HEK293 (cell line): Measurements from ENCODE around the gene PAPSS2.

Experiments used
- CTCF ChIA-PET: fragments of 350-600 bp; formaldehyde crosslinking; extraction: SDS; loops from one replicate; lab custom pipeline; 2021; ENCODE audit warnings: antibody characterized with exemption; lab: Yijun Ruan, JAX
- POLR2A ChIA-PET: fragments of 300-600 bp; formaldehyde crosslinking; extraction: SDS; loops from one replicate; lab custom pipeline; 2020; ENCODE audit warnings: antibody characterized with exemption, inconsistent platforms; lab: Yijun Ruan, JAX
- H3K27ac ChIP-seq: fragments of 200-500 bp; sonication (Bioruptor generic); 2 replicates; pipeline ENCODE4 v1.5.1; 2014; ENCODE audit warnings: low read depth, low read length, control low read depth, inconsistent platforms; ENCODE audit errors: extremely low read depth
- H3K36me3 ChIP-seq, 2 experiments: fragments of 200-500 bp in 1 of 2; sonication (Bioruptor generic) in 1 of 2; 1 replicate in 1 of 2; 2 replicates in 1 of 2; pipeline ENCODE4 v1.5.1; 2014 to 2017; ENCODE audit warnings: inconsistent platforms in 2 of 2, low read length in 2 of 2; ENCODE audit not compliant: control insufficient read depth in 2 of 2, insufficient read depth in 1 of 2
- H3K4me1 ChIP-seq: fragments of 200-500 bp; sonication (Bioruptor generic); 2 replicates; pipeline ENCODE4 v1.5.1; 2014; ENCODE audit warnings: mild to moderate bottlenecking, low read length, inconsistent platforms; ENCODE audit not compliant: control insufficient read depth, insufficient read depth
- H3K4me3 ChIP-seq: 2 replicates; pipeline ENCODE4 v1.5.1; 2011; ENCODE audit warnings: low read depth, mild to moderate bottlenecking, control low read depth, low read length, moderate library complexity
- H3K9me3 ChIP-seq: fragments of 200-500 bp; sonication (Bioruptor generic); 2 replicates; pipeline ENCODE4 v1.5.1; 2014; ENCODE audit warnings: low read depth, low read length, inconsistent platforms; ENCODE audit not compliant: control insufficient read depth, insufficient read depth
- HOXC10 ChIP-seq: sonication (generic); formaldehyde crosslinking; IDR thresholded peaks from 2 replicates; pipeline ENCODE4 v1.8.1; 2023; ENCODE audit warnings: mild to moderate bottlenecking, missing genetic modification reagents
- HOXD13 ChIP-seq: sonication (generic); formaldehyde crosslinking; IDR thresholded peaks from 2 replicates; pipeline ENCODE4 v1.8.0; 2022; ENCODE audit warnings: missing genetic modification reagents, borderline replicate concordance
- KLF10 ChIP-seq: fragments of 450-650 bp; IDR thresholded peaks from 2 replicates; pipeline ENCODE4 v1.5.1; 2018; ENCODE audit warnings: missing biosample characterization, mild to moderate bottlenecking, missing genetic modification characterization
- SCRT2 ChIP-seq: fragments of 450-650 bp; formaldehyde crosslinking; IDR thresholded peaks from 2 replicates; pipeline ENCODE4 v1.5.1; 2016; ENCODE audit warnings: missing biosample characterization, missing genetic modification characterization
- ZFP3 ChIP-seq: fragments of 450-650 bp; formaldehyde crosslinking; IDR thresholded peaks from 2 replicates; pipeline ENCODE4 v1.5.1; 2016; ENCODE audit warnings: low read depth, missing biosample characterization, missing genetic modification characterization
- ZNF121 ChIP-seq: fragments of 450-650 bp; formaldehyde crosslinking; IDR thresholded peaks from 2 replicates; pipeline ENCODE4 v1.5.1; 2016; ENCODE audit warnings: missing biosample characterization, missing genetic modification characterization
- ZNF133 ChIP-seq: fragments of 450-650 bp; formaldehyde crosslinking; IDR thresholded peaks from 2 replicates; pipeline ENCODE4 v1.5.1; 2016; ENCODE audit warnings: missing biosample characterization, missing genetic modification characterization
- ZNF155 ChIP-seq: fragments of 450-650 bp; formaldehyde crosslinking; IDR thresholded peaks from 2 replicates; pipeline ENCODE4 v1.5.1; 2016; ENCODE audit warnings: missing biosample characterization, missing genetic modification characterization
- ZNF280C ChIP-seq: fragments of 450-650 bp; formaldehyde crosslinking; IDR thresholded peaks from 2 replicates; pipeline ENCODE4 v1.5.1; 2016; ENCODE audit warnings: missing biosample characterization, missing genetic modification characterization
- ZNF341 ChIP-seq: fragments of 450-650 bp; formaldehyde crosslinking; IDR thresholded peaks from 2 replicates; pipeline ENCODE4; 2016; ENCODE audit warnings: low read depth, missing biosample characterization, missing genetic modification characterization
- ZNF394 ChIP-seq: fragments of 450-650 bp; formaldehyde crosslinking; IDR thresholded peaks from 2 replicates; pipeline ENCODE4 v1.5.1; 2016; ENCODE audit warnings: missing biosample characterization, missing genetic modification characterization, mild to moderate bottlenecking, moderate library complexity, borderline replicate concordance
- ZNF416 ChIP-seq: fragments of 450-650 bp; formaldehyde crosslinking; IDR thresholded peaks from 2 replicates; pipeline ENCODE4 v1.5.1; 2016; ENCODE audit warnings: missing biosample characterization, missing genetic modification characterization
- ZNF558 ChIP-seq: fragments of 450-650 bp; formaldehyde crosslinking; IDR thresholded peaks from 2 replicates; pipeline ENCODE4 v1.5.1; 2016; ENCODE audit warnings: missing biosample characterization, missing genetic modification characterization
- ZNF600 ChIP-seq: fragments of 450-650 bp; formaldehyde crosslinking; IDR thresholded peaks from 2 replicates; pipeline ENCODE4 v1.5.1; 2016; ENCODE audit warnings: missing biosample characterization, missing genetic modification characterization
- ZNF660 ChIP-seq: fragments of 450-650 bp; IDR thresholded peaks from 2 replicates; pipeline ENCODE4 v1.5.1; 2018; ENCODE audit warnings: missing biosample characterization, mild to moderate bottlenecking, missing genetic modification characterization
- ZNF76 ChIP-seq: fragments of 450-650 bp; formaldehyde crosslinking; IDR thresholded peaks from 2 replicates; pipeline ENCODE4; 2016; ENCODE audit warnings: low read depth, missing biosample characterization, missing genetic modification characterization, borderline replicate concordance
- ZNF776 ChIP-seq: fragments of 450-650 bp; formaldehyde crosslinking; IDR thresholded peaks from 2 replicates; pipeline ENCODE4 v1.5.0; 2017; ENCODE audit warnings: missing biosample characterization, missing genetic modification characterization, borderline replicate concordance
- ZNF791 ChIP-seq: fragments of 450-650 bp; formaldehyde crosslinking; IDR thresholded peaks from 2 replicates; pipeline ENCODE4 v1.5.1; 2016; ENCODE audit warnings: missing biosample characterization, missing genetic modification characterization
- ZNF830 ChIP-seq: fragments of 450-650 bp; IDR thresholded peaks from 2 replicates; pipeline ENCODE4 v1.5.0; 2018; ENCODE audit warnings: missing biosample characterization, missing genetic modification characterization, low read depth, mild to moderate bottlenecking, moderate library complexity
- ZNF837 ChIP-seq: fragments of 450-650 bp; formaldehyde crosslinking; IDR thresholded peaks from 2 replicates; pipeline ENCODE4 v1.5.1; 2016; ENCODE audit warnings: missing biosample characterization, missing genetic modification characterization
- ZSCAN23 ChIP-seq: fragments of 450-650 bp; formaldehyde crosslinking; IDR thresholded peaks from 2 replicates; pipeline ENCODE4 v1.5.1; 2016; ENCODE audit warnings: missing biosample characterization, missing genetic modification characterization
- ZSCAN4 ChIP-seq: fragments of 450-650 bp; formaldehyde crosslinking; IDR thresholded peaks from 2 replicates; pipeline ENCODE4 v1.5.1; 2017; ENCODE audit warnings: missing biosample characterization, missing genetic modification characterization

PAPSS2 gene

GRCh38 chr10:87715552-87716347, 56.1 kb downstream of the PAPSS2 start:
- TF ChIP-seq SCRT2 (tag by site-specific recombination) (peak; percentile 60), ZNF776 (tag by site-specific recombination) (no peak)
- TF ChIP-seq, all 188 proteins: peak for 1
- Histone ChIP-seq H3K4me3 (no peak overlapping the region), H3K36me3 (peaks cover 7 to 54% of the 10 kb centered on the region in 2 experiments; a peak in 2 of 3 replicates), H3K4me1 (no peaks in the 10 kb centered on the region), H3K27ac (no peak overlapping the region), H3K9me3 (no peaks in the 10 kb centered on the region)
- POLR2A ChIA-PET, result no interaction called here
- CTCF ChIA-PET, result interaction anchor here (0.6 to 1.1 kb wide), 2 partner anchors 19 to 612 kb away, joined by 3 to 7 read pairs; no protein-coding TSS in a partner anchor

- peaks cover 7 to 51% of the 10 kb centered on the region in 2 experiments; a peak in 2 of 3 replicates for H3K36me3 ChIP-seq
- H3K27ac ChIP-seq, result no peak overlapping the region
- H3K4me1 ChIP-seq, result no peaks in the 10 kb centered on the region
- CTCF ChIA-PET, result interaction anchor here (0.6 to 1.1 kb wide), 2 partner anchors 18 to 612 kb away, joined by 3 to 7 read pairs; no protein-coding TSS in a partner anchor
- TF ChIP-seq ZNF121 (tag by site-specific recombination) (no peak), ZNF558 (tag by site-specific recombination) (no peak), ZSCAN4 (tag by site-specific recombination) (no peak), HOXC10 (CRISPR knock-in tag) (no peak), ZNF600 (tag by site-specific recombination) (no peak), KLF10 (tag by site-specific recombination) (no peak), ZSCAN23 (no peak), ZNF155 (tag by site-specific recombination) (no peak)
- TF ChIP-seq, all 188 proteins: peak for 0
- H3K4me3 ChIP-seq, result no peak overlapping the region
- H3K9me3 ChIP-seq, result no peaks in the 10 kb centered on the region
- POLR2A ChIA-PET, result no interaction called here
These were observed 56.6 kb downstream of the PAPSS2 start for GRCh38 chr10:87716348-87716670.

- H3K36me3 ChIP-seq, result peaks cover 4 to 14% of the 10 kb centered on the region in 2 experiments; a peak in 2 of 3 replicates
- POLR2A ChIA-PET, result no interaction called here
- no peaks in the 10 kb centered on the region for H3K9me3 ChIP-seq
- no peak for TF ChIP-seq ZNF133 (tag by site-specific recombination)
- H3K4me1 ChIP-seq, result no peaks in the 10 kb centered on the region; the same call in 1 of the 2 replicates
- CTCF ChIA-PET, result interaction anchor here (2.2 kb wide), 1 partner anchor 14 kb away, joined by 10 read pairs; no protein-coding TSS in a partner anchor
- H3K27ac ChIP-seq, result no peak overlapping the region
- no peak overlapping the region for H3K4me3 ChIP-seq
These were observed 61.0 kb downstream of the PAPSS2 start for GRCh38 chr10:87720665-87721064.

GRCh38 chr10:87721781-87722180, 62.1 kb downstream of the PAPSS2 start:
- peaks cover 0 to 4% of the 10 kb centered on the region in 2 experiments; a peak in 1 of 3 replicates for H3K36me3 ChIP-seq
- no peaks in the 10 kb centered on the region for H3K9me3 ChIP-seq
- ChIA-PET POLR2A (no interaction called here), CTCF (interaction anchor here (2.2 kb wide), 1 partner anchor 12 kb away, joined by 10 read pairs; no protein-coding TSS in a partner anchor)
- no peak overlapping the region for H3K4me3 ChIP-seq
- no peak overlapping the region for H3K27ac ChIP-seq
- H3K4me1 ChIP-seq, result no peaks in the 10 kb centered on the region; the same call in 1 of the 2 replicates
- TF ChIP-seq ZNF394 (no peak), HOXD13 (CRISPR knock-in tag) (no peak), ZNF341 (no peak), ZNF837 (tag by site-specific recombination) (no peak), ZNF830 (tag by site-specific recombination) (no peak), ZNF791 (tag by site-specific recombination) (no peak), ZNF280C (tag by site-specific recombination) (no peak), ZFP3 (tag by site-specific recombination) (no peak), ZNF660 (tag by site-specific recombination) (no peak), ZNF76 (tag by site-specific recombination) (no peak), SCRT2 (tag by site-specific recombination) (no peak), ZNF416 (tag by site-specific recombination) (no peak)
